GM21723 (cell line): Measurements from ENCODE around the gene RPS21.

Source experiments
- ATAC-seq: cut with Tn5 transposase; IDR thresholded peaks from one replicate; pipeline ENCODE4 v1.9.1; 2021; ENCODE audit warnings: mild to moderate bottlenecking, moderate library complexity; ENCODE audit not compliant: unreplicated experiment

Gene RPS21

GRCh38 chr20:62409086-62409853 is 22.4 kb downstream of the RPS21 start:
- ATAC-seq: no peak

GRCh38 chr20:62409931-62410745 is 23.2 kb downstream of the RPS21 start:
- no peak for ATAC-seq

- ATAC-seq: no peak
These were observed 24.0 kb downstream of the RPS21 start for GRCh38 chr20:62410746-62411478.

DNA sequence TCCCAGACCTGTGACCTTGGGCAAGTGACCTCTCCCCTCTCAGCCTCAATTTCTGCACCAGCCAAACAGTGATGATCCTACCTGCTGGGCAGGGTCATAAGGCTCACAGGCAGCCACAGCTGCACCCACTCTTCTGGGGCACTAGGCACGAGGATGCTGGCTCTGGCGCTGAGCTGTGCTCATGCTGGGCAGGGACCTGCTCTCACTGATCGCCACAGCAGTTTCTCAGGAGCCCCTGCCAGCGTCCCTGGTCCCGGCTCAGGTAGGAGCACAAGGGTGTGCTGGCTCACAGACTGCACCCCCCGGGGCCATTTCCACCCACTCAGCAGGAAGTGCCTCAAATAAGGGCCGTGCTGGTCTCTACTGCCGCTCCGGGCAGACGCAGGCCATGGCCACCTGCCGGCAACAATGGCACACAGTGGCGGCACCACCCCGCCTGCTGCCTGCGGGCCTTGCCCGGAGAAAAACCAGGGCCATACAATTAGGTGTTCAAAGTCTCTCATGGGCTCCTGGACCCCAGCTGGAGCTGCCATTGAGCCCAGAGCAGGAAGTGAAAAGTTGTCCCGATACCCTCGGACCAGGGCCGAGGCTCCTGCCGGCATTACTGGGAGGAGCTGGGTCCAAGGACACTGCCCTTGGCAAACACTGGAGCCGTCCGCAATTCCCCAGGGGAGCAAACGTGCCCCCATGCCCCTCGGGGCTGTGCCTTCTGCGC is 24.7 kb downstream of the RPS21 start:
- ATAC-seq: no peak

DNA sequence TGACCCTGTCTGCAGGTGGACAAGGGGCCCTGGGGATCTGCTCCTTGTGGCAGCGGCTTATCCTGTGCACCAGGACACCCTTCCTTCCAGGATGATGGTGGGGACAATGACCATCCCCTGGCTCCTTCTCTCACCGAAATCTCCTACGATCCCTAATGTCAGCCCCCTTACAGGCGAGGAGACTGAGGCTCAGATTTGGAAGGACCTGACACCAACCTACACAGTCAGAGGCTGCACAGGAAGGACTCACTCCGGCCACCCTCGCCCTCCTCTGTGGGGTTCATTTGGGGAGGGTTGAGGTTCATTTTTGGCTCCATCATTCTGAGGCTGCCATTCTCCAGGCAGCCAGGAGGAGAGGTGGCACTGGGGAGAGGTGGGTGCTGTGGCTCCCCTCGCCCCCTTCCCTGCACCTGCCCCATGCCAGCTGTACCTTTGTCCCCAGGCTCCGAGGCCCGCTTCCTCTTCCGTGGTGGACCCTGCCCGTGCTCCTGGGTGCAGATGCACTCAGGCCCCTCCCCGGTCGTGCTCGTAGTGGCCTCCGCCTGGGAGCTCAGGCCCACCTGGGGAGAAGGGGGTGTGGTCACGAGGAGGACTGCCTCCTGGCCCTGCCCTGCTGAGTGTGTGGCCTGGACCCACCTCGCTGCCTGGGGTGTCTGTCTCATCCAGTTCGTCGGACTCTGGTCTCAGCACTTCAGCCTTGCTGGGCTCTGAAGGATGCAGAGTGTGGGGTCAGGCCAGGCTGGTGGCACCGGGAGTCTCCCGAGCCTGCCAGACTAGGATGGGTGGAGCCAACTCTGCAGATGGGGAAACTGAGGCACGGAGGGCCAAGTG is 25.5 kb downstream of the RPS21 start:
- ATAC-seq: no peak

DNA sequence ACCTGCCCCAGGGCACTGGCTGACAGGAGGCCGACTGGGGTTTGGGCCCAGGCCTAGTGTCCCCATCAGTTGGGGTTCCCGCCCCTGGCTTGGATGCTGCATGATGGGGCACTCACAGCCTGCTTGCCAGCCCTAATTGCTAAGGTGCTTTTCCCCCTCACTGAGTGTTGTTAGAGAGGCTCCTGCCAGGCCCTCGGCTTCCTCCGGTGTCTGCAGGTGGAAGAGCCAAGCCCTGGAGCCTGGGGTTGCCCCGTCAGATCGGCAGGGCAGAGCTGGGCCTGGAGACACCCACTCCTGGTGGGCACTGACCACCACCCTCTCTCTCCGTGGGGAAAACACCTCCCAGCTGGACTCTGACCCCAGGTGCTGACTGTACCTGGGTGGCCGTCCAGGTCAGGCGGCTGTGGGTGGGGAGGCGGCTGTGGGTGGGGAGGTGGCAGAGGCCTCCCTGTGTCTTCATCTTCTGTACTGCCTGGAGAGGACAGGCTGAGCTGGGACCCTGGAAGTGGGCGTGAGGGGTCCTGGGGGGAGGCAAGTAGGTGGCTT is 26.2 kb downstream of the RPS21 start:
- no peak for ATAC-seq

DNA sequence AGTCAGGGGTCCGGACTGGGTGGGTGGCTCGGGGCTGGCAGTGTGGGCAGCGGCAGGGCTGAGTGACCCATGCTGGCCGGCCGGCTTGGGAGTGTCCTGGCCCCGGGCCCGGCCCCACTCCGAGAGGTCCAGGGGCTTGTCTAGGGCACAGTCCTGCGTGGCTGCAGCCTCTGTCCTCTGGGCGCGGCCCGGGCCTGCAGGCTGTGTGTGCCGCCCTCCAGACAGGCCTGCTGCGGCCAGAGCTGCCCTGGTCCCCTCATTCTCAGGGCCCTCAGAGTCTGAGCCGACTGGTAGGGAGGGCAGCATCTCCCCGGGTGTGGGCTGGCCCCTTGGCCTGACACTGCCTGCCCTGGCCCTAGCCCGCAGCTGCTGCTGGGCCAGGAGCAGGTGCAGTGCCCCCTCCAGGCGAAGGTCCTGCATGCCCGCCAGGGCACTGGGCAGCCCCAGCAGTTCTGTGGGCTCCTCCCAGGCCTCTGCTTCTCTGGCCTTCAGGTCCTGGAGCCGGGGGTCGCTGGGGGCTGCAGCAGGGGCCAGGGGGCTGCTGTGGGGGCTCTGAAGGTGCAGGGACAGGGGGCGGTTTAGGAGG is 27.1 kb downstream of the RPS21 start:
- no peak for ATAC-seq

DNA sequence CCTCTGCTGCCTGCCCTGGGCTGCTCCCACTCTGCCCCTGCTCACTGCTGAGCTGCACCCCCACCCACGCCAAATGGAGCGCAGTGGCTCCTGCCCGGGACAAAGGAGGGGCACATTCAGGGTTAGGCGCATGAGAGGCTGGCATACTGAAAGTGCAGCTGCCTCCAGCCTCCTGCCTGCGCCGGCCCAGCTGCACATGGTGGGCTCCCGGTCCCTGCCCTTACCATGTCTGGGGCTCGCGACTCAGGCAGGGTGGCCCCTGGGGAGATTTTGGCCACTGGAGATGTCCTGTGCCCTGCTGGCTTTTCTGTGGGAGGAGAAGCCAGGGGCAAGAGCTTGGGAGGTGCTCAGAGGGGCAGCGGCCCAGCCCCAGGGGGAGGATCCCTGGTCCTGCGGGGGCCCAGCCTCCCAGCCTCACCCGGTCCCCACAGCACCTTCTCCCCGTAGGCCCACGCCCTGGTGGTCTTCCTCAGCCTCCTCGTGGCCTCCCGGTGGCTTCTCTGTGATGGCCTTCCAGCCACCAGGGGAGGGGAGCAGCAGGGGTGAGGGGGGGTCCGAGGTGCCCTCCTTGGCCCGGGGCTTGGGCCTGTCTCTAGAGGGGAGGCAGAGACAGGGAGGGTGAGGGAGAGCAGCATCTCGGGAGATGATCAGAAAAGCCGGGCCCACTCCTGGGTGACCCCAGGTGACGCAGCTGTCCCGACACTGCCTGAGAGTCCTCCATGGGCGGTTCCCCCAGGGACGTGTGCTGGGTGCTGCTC is 28.6 kb downstream of the RPS21 start:
- no peak for ATAC-seq

- ATAC-seq: no peak
These were observed 30.0 kb downstream of the RPS21 start for GRCh38 chr20:62416651-62417637.

DNA sequence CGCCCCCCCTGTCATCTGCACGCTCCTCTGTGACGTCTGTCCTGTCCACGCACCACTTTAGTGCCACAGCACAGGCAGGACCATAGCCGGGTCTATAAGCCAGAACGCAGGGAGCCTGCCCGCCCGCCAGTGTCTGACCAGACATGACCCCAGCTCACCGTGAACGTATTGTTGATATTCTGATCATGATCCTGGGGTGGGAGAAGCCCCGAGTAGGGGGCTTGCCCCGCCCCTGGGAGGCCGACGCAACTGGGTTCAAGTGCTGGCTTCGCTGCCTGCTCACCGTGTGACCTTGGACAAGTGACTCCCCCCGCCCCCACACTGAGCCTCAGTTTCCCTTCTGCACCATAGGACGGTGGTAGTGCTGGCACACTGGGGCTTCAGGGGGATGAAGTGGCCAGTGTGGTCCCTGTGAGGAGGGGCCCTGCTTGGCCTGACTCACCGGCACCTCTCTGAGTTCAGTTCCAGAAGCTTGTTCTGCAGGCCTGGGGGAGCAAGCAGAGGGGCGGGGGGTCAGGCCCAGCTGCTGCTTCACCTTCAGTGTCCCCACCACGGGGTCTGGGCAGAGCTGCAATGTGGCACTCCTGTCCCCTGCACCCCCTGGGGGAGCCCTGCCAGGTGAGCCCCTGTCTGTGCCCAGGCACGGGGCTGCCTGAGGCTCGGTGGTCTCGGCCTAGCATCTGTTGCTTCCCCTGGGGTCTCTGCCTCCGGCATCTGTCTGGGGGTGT is 31.2 kb downstream of the RPS21 start:
- no peak for ATAC-seq

- ATAC-seq: no peak
These were observed 32.0 kb downstream of the RPS21 start for GRCh38 chr20:62418709-62419487.

GRCh38 chr20:62419759-62420158 is 32.9 kb downstream of the RPS21 start:
- ATAC-seq: no peak

DNA sequence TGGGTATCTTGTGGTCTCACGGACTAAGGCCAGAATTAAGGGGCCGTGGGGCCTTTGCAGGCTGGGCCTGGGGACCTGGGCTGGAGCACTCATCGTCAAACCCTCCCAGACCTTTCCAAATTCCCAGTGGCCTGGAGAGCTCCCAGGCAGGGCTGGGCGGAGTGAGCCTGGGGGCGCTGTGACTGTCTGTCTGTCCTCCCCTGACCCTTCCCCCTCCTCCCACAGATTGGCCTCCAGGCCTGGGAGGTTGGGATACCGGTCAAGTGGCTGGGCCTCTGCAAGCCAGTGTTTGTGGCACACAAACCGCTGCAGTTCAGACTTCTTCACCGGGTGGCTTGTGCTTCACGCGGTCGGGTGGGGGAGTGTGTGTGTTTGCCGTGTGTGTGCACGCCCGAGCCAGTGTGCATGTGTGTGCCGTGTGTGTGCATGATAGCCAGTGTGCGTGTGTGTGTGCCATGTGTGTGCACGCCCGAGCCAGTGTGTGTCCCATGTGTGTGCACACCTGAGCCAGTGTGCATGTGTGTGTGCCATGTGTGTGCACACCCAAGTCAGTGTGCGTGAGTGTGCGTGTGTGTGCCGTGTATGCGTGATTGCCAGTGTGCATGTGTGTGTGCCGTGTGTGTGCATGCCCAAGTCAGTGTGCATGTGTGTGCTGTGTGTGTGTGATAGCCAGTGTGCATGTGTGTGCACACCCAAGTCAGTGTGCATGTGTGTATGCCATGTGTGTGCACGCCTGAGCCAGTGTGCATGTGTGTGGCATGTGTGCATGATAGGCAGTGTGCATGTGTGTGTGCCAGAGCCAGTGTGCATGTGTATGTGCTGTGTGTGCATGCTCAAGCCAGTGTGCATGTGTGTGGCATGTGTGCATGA is 34.2 kb downstream of the RPS21 start:
- ATAC-seq: no peak

DNA sequence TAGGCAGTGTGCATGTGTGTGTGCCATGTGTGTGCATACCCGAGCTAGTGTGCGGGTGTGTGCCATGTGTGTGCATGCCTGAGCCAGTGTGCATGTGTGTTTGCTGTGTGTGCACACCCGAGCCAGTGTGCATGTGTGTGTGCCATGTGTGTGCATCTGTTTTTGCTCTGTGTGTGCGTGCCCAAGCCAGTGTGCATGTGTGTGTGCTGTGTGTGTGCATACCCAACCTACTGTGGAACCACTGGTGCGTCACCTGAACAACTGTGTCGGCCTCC is 34.8 kb downstream of the RPS21 start:
- ATAC-seq: no peak

DNA sequence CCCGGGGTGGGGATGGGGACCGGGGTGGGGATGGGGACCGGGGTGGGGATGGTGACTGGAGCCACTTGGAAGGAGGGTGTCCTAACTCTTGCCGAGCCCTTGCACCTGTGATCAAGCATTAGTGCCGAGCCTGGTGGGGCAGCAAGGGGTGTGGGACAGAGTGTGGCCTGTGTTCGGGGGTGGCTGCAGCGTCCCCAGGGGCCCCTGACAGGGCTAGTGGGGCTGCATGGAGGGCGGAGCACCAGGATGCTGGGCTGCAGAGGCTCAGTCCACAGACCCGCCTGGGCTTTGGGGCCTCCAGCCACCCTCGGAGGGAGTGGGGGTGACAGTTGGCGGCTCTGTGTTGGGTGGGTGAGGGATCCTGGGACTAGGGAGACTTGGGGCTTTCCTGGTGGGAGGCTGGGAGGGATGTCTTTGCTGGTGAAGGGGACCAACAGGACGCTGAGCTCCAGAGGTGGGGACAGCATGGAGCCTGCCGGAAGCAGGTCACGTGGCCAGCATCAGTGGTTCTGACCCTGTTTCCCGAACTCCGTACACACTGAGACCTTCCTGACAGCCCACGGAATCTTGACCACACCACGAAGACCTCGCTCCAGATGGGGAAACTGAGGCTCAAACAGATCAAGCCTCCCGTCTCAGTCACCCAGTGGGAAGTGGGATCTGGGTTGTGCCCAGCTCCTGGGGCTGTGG is 35.9 kb downstream of the RPS21 start:
- ATAC-seq: no peak
